ENCODE results near the gene PHKG1.
"Not testable (repeated sequence)": the region's sequence is repeated elsewhere in the genome, so short reads cannot be mapped to it uniquely, and the experiment has no call there.

PHKG1 gene

DNA sequence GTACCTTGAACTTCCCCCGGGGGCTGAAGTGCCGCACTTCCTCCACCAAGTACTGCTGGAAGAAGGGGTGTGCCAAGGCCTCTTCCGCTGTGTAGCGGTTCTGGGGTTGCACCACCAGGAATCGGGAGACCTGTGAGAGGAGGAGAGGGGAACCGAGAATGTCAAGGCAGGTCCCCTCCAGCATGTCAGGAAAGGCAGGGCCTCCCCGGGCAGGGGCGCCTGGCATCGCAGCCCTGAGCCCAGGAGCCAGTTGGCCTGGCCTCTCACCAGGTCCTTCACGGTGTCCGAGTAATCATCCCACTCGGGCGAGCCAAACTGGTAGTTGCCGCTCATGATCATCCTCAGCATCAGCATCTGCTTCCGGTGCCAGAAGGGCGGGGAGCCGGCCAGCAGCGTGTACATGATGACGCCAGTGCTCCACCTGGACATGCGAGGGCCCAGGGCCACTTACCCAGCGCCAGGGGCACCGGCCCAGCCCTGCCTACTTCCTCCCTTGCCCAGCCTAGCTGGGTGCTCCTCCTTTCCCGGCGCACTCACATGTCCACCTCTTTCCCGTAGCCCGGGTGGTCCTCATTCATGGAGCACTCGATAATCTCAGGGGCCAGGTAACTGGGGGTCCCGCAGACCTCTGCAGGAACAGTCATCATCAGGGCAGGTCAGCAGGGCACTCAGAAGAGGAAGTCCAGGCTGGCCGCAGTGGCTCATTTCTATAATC is 11.0 kb downstream of the PHKG1 start:
- DNase-seq: no peak

DNA sequence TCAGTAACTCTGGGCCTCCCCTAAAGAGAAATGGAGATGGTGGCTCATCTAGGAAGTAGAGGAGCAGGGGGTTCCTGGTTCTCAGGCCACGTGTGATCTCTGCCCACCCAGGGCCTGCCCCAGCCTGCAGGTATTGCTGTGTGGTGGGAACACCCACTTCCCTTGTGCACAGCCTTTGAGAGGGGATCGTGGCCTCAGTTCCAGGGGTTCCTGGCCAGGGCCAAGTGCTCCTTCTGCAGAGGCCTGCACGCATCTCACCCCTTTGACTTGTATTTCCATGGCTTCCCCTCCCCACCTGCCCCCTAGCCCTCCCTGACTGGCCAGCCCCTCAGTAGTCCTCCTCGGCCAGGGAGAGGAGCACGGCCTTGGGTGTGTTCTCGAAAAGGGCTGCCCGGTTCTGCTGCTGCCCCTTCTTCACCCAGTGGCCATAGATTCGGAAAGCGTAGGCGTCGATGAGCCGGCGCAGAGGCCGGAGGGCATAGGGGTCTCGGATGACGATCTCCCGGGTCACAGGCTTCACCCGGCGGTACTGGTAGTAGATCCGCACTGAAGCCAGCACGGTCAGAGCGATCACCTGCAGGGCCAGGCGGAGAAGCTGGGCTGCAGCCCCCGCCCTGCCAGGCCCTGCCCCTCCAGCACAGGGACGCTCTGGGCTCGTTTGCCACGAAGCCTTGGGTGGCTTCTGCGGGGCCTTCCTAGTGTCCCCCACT is 11.9 kb downstream of the PHKG1 start:
- DNase-seq: not testable (repeated sequence)

DNA sequence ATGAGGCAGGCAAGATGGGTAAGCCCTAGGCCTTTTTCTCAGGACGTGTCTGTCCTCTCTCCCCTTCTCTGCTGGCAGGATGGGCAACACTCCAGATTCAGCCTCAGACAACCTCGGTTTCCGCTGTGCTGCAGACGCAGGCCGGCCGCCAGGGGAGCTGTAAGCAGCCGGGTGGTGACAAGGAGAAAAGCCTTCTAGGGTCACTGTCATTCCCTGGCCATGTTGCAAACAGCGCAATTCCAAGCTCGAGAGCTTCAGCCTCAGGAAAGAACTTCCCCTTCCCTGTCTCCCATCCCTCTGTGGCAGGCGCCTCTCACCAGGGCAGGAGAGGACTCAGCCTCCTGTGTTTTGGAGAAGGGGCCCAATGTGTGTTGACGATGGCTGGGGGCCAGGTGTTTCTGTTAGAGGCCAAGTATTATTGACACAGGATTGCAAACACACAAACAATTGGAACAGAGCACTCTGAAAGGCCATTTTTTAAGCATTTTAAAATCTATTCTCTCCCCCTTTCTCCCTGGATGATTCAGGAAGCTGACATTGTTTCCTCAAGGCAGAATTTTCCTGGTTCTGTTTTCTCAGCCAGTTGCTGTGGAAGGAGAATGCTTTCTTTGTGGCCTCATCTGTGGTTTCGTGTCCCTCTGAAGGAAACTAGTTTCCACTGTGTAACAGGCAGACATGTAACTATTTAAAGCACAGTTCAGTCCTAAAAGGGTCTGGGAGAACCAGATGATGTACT is 13.1 kb downstream of the PHKG1 start:
- DNase-seq: peak; percentile 31

DNA sequence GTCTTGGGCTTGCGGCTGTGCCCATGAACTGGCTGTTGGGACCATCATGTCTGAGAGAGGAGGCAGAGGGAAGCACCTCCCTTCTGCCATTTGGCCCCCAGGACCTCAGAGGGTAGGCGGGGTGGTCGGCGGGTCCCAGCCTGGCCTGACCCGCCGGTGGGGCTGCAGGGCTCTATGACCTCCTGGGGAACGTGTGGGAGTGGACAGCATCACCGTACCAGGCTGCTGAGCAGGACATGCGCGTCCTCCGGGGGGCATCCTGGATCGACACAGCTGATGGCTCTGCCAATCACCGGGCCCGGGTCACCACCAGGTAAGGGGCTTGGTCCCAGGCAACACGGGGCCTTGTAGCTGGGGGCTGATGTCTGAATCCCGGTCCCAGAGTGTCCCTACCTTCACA is 14.6 kb downstream of the PHKG1 start:
- DNase-seq: no peak

DNA sequence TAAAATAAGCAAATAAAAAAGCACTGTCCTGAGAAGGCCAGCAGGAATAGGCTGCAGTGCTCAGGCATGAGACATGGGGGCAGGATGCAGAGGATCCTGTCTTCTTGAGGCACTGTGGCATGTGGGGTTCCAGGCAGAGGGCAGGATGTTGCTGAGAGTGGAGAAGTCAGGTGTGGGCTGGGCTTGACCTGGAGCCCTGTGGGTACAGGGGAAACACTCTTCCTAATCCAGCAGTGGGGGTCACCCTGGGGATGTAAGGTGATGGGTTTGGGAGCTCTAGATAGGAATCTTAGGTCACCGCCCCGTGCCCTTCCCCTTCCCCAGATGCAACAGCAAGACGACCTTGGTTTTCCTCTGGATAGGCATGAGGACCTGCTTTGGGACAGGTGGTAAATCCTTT is 15.1 kb downstream of the PHKG1 start:
- DNase-seq: no peak

DNA sequence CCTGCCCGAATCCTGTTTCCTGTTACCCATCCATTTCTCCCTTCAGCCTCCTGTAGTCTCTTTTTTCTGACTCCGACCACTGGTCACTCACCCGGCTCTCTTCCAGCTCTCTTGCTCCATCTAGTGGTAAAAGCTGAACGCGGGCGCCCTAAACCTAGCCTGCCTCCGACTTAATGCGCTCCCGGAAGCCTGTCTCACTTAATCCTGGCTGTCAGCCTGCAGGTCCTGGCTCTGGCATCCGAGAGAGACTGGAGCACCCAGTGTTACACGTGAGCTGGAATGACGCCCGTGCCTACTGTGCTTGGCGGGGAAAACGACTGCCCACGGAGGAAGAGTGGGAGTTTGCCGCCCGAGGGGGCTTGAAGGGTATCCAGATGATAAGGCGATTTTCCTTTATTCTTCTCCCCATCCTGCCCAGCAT is 18.4 kb downstream of the PHKG1 start:
- peak; percentile 75 for DNase-seq

DNA sequence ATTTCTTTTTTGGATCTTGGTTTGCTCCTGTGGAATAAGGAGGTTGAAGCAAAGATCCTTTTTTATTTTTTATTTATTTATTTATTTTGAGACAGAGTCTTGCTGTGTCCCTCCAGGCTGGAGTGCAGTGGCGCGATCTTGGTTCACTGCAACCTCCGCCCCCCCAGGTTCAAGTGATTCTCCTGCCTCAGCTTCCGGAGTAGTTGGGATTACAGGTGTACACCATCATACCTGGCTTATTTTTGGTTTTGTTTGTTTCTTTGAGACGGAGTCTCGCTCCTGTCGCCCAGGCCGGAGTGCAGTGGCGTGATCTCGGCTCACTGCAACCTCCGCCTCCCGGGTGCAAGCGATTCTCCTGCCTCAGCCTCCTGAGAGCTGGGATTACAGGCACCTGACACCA is 26.4 kb downstream of the PHKG1 start:
- DNase-seq: not testable (repeated sequence)

DNA sequence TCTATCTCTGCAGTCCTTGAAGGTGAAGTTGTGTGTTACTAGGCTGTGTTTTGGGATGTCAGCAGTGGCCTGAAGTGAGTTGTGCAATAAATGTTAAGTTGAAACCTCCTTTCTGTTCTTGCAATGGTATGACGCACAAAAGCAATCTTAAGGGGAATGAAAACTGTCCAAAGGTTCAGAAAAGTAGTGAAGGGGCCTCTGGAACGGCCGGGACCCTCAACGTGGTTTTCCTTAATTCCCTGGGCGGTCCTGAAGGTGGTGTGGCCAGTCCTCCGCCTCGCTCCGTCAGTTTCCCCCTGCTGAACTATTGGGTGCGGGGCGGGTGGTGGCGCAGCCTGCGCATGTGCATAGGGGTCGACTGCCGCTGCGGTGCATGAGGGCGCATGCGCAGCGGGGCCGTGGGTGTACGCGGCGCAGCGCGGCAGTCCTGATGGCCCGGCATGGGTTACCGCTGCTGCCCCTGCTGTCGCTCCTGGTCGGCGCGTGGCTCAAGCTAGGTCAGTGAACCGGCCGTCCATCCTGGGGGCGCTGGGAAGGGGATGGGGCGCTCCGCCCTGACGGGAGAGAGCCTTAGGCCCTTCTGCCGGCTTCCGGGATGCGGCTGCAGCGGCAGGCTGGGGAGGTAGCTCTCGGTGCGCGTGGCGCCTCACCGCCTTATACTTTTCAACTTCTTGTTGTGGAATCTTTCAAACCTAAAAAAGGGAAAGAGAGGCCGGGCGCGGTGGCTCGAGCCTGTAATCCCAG is 28.7 kb downstream of the PHKG1 start, which contains the start of gene SUMF2:
Gene SUMF2 (plus strand): TSS at position 405 of the 744 bp plus-strand sequence. CDS start 26 bp downstream, at position 431.
- peak; percentile 87 for DNase-seq

DNA sequence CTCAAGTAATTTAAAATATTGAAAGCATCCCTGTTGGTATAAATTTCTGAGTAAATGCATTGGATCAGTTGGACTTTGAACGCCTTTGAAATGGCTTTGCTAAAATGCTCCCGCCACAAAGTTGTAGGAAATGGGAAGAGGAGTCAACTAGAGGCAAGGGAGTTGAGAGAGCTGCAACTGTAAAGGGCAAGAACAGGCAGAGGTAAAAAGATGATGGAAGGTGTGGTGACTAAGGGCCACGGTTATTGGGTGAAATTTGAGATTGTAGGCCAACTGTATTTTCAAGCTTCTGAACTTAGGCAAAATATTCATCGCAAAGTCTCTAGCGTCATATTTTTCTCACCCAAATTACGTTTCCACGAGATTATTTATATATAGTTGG is 29.3 kb downstream of the PHKG1 start:
- DNase-seq: no peak

DNA sequence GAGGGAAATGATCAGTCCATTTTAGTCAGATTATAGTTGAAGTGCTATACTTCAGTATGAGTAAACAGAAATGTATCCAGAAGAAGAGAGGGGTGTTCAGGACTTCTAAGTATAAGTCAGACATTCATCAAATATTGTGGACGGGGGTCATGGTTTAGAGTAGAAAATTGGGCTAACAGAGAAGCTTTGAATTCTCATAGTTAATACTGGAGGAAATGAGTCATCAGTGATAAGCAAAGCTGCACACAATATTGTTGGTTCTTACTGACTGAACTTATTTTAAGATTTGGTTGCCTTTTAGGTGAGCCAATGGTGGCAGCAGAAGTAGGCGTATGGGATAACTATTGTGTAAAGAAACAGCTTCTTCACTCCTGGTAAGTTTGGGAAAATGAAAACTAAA is 30.4 kb downstream of the PHKG1 start:
- DNase-seq: peak; percentile 64

DNA sequence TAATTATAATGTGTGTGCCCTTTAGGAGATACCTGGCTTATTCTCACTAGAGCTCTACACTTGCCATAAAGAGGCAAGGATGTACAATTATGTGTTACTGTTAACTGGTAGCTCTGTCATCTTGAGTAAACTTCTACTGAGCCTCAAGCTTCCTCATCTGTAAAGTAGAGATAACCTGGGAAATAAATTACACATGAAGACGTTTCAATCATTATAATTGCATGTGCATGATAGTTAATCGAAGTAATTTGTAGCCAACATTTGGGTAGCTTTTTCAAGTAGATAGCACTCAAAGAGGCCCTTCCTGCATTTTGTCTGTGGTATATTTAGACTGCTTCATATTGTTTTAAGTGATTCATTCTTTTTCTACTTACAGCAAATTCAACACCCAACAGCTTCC is 38.8 kb downstream of the PHKG1 start:
- DNase-seq: no peak

DNA sequence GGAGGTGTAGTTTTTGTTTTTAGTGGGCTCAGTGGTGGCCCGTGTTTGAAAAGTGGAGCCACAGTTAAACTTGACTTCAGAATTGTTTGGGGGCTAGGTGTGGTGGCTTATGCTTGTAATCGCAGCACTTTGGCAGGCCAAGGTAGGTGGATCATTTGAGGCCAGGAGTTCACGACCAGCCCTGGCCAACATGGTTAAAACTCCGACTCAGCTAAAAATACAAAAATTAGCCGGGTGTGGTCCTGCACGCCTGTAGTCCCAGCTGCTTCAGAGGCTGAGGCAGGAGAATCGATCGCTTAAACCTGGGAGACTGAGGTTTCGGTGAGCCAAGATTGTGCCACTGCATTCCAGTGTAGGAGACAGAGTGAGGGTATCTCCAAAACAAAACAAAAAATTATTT is 39.4 kb downstream of the PHKG1 start:
- no peak for DNase-seq

DNA sequence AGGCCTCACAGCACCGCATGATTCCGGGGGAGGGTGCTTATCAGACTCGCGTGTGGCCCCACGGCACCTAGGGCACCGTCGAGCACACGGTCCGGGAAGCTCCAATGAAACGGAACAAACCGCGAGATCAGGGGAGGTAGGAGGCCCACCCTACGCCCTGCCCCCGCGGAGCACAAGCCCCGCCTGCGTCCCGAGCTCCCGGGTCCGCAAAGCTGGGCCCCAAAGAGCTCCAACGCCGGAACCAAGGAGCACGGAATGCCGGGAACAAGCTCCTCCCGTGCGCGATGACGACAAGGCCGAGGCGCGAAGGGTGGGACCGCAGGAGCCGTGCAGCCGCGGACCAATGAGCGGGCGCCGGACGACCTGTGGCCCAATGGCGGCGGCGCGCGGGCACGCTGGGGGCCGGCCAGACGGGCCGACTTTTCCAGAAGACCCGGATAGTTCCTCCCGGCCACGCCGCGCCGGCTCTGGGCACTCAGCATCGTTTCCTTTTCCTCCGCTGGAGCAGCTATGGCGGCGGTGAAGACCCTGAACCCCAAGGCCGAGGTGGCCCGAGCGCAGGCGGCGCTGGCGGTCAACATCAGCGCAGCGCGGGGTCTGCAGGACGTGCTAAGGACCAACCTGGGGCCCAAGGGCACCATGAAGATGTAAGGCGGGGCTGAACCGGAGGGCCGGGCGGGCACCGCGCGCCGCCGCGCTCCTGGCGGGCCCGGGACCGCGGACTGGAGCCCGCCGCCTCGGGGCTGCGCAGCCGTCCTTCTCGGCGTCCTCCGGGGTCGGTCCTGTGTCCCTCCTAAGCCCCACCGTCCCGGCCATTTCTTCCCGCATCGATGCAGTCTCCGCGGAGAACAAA is 41.2 kb downstream of the PHKG1 start, which contains the start of the genes CCT6A and PSPH:
Gene CCT6A (plus strand): TSS at position 427 of the 853 bp plus-strand sequence. CDS start 84 bp downstream, at position 511.
Gene PSPH (minus strand): TSS at position 106 of the 853 bp plus-strand sequence. CDS start 30,232 bp downstream, outside the sequence.
- DNase-seq: peak; percentile 99

DNA sequence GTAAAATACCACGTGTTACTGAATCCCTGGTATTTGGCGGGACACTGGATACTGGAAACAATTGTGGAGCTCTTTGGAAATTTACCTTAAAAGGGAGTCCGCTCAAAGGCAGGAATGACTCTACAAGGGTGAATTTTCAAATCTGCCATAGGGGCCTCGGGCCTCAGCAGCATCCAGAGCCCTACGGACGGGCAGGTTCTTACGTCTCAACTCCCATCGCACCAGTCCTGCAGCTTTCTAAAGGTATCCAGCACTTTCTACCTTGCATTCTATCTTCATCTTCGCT is 41.8 kb downstream of the PHKG1 start:
- DNase-seq: no peak

DNA sequence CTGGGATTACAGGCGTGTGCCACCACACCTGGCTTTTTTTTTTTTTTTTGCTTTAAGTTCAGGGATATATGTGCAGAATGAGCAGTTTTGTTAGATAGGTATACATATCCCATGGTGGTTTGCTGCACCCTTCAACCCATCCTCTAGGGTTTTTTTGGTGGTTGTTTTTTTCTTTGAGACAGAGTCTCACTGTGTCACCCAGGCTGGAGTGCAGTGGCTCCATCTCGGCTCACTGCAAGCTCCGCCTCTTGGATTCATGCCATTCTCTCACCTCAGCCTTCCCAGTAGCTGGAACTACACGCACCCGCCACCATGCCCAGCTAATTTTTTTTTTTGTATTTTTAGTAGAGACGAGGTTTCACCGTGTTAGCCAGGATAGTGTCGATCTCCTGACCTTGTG is 44.0 kb downstream of the PHKG1 start:
- not testable (repeated sequence) for DNase-seq

DNA sequence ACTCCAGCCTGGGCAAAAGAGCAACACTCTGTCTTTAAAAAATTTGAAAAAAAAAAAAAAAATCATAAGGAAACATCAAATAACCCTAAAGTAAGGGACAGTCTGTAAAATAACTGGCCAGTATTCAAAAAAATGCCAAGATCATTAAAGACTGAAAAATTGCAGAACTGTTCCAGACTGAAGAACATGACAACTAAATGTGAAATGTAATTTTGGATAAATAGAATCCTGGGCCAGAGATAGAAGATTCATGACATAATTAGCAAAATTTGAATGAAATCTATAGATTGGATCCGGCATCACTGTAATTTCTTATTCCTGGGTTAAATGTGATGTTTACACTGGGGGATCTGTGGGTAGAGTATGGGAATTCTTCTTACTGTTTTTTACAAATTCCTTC is 44.5 kb downstream of the PHKG1 start:
- DNase-seq: peak; percentile 18

DNA sequence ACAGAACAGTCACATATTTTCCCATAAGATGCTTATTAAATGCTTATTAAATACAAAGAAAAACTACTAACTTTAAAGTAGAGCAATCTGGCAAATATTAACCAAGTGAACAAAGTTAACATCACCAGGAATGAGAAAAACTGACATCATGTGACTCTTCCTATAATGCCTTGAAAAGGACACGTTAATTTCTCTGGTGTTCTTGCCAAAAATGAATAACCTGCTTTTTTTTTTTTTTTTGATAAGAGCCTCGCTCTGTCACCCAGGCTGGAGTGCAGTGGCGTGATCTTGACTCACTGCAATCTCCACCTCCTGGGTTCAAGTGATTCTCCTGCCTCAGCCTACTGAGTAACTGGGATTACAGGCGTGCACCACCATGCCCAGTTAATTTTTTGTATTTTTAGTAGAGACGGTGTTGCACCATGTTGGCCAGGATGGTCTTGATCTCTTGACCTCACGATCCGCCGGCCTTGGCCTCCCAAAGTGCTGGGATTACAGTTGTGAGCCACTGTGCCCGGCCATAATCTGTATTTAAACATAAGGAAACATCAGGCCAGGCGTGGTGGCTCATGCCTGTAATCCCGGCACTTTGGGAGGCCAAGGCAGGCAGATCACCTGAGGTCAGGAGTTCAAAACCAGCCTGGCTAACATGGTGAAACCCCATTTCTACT is 45.2 kb downstream of the PHKG1 start:
- not testable (repeated sequence) for DNase-seq

DNA sequence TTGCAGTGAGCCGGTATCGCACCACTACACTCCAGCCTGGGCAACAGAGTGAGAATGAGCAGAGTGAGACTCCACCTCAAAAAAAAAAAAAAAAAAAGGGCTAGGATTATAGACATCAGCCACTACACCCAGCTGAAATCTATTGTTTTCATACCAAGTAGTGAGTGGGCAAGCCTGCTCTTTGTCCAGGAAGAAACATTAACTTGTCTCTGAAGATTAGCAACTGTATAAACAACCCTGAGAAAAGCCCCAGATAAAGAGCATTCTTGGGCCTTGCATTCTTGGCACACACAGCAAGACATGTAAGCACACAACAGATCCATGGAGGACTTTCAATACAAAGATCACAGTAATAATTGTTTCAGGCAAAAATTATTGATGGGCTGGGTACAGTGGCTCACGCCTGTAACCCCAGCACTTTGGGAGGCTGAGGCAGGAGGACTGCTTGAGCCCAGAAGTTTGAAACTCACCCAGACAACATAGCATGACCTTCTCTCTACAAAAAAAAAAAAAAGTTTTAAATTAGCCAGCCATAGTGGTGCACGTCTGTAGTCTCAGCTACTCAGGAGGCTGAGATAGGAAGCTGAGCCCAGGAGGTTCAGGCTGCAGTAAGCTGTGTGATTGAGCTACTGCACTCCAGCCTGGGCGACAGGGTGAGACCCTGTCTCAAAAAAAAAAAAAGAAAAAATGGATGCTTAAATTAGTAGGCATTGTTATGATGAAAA is 45.9 kb downstream of the PHKG1 start:
- peak; percentile 59 for DNase-seq

DNA sequence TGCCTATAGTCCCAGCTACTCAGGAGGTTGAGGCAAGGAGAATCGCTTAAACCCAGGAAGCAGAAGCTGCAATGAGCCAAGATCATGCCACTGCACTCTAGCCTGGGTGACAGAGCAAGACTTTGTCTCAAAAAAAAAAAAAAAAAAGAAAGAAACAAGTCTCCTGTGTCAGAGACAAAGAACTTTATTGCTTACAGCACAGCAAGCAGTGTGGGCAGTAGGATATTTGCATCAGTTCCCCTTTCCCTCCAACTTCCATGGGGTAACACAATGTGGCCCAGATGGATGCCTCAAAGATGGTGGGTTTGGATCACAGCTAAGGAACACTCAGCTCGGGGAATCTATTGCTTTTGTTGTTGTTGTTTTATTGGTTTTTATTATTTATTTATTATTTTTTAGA is 47.0 kb downstream of the PHKG1 start:
- DNase-seq: not testable (repeated sequence)

DNA sequence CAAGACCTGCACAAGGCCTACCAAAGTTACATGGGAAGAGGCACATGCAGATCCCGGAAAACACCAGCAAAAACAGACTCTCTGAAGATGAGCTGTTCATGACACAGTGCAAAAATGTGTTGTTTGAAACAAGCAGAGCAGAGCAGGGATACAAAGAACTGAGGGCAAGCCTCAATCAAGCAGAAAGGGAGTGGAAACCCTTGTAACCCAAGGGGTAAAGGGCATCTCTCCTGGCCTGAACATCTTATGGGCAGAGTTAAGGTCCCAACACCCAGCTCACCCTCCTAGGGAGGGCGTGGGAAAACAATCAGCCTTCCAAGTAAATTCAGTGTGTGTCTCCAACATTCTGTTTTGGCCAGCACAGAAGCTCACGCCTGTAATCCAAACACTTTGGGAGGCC is 52.0 kb downstream of the PHKG1 start:
- DNase-seq: no peak

Measured in fibroblast of upper back skin (primary cell).